Measurements from ENCODE around the gene NRM. TPM values are rescaled to one million over a fixed set of nuclear protein-coding genes. Genes with fewer than 3 reads are reported as not detected.
A peak's percentile ranks its signal among the peaks of the same experiment; 100 is the strongest.

The NRM gene
- total RNA-seq = 1 to 10 TPM; 2.3 to 9.0 (median 6.8) TPM

GRCh38 chr6:30690403-30691207 lies at the start of gene NRM:
NRM (minus strand) TSS chr6:30690984; CDS start chr6:30690974, 10 bp downstream.
- peak; percentile 92 for DNase-seq (ENCODE audit: low spot score in 2 of 2)
- H3K27me3 ChIP-seq = no peaks in the 10 kb centered on the region
- H3K36me3 ChIP-seq = no peaks in the 10 kb centered on the region
- H3K4me1 ChIP-seq = peaks cover 44% of the 10 kb centered on the region
- H3K9me3 ChIP-seq = no peaks in the 10 kb centered on the region
- WGBS = under 1% methylated on average over 40 of the region's 40 CpGs
- peak within 1 kb of the TSS; percentile 54 for H3K4me3 ChIP-seq
- H3K27ac ChIP-seq = peak within 1 kb of the TSS; percentile 98
- peak in 2 of 3 donors; percentile 17 to 40 for TF ChIP-seq POLR2AphosphoS5 (IDR thresholded peaks at IDR 0.05)
- no peak for TF ChIP-seq CTCF (IDR thresholded peaks at IDR 0.05)

- H3K27ac ChIP-seq = no peak overlapping the region
- no peaks in the 10 kb centered on the region for H3K27me3 ChIP-seq
- no peak for DNase-seq (ENCODE audit: low spot score in 2 of 2)
- 94% methylated on average over 2 of the region's 2 CpGs for WGBS
- peaks cover 64% of the 10 kb centered on the region for H3K4me1 ChIP-seq
- H3K9me3 ChIP-seq = no peaks in the 10 kb centered on the region
- H3K4me3 ChIP-seq = no peak overlapping the region
- H3K36me3 ChIP-seq = peaks cover 44% of the 10 kb centered on the region
- TF ChIP-seq POLR2AphosphoS5 (IDR thresholded peaks at IDR 0.05) (no peak), EP300 (IDR thresholded peaks at IDR 0.05) (no peak), POLR2A (IDR thresholded peaks at IDR 0.05) (no peak), CTCF (IDR thresholded peaks at IDR 0.05) (no peak)
These were observed 49.7 kb upstream of the NRM start for GRCh38 chr6:30740540-30740870.

GRCh38 chr6:30738532-30738931 lies 47.7 kb upstream of the NRM start:
- Histone ChIP-seq H3K27ac (no peak overlapping the region), H3K36me3 (peaks cover 54% of the 10 kb centered on the region), H3K27me3 (no peaks in the 10 kb centered on the region), H3K4me3 (no peak overlapping the region), H3K9me3 (no peaks in the 10 kb centered on the region), H3K4me1 (peaks cover 50% of the 10 kb centered on the region)
- TF ChIP-seq POLR2AphosphoS5 (IDR thresholded peaks at IDR 0.05) = no peak
- no peak for TF ChIP-seq POLR2A (IDR thresholded peaks at IDR 0.05)
- no peak for TF ChIP-seq CTCF (IDR thresholded peaks at IDR 0.05)
- no peak for TF ChIP-seq EP300 (IDR thresholded peaks at IDR 0.05)
- 87% methylated on average over 6 of the region's 6 CpGs for WGBS
- DNase-seq (ENCODE audit: low spot score in 2 of 2) = no peak

GRCh38 chr6:30735668-30736314 lies 45.0 kb upstream of the NRM start:
- TF ChIP-seq EP300 (IDR thresholded peaks at IDR 0.05) = no peak
- no peak for TF ChIP-seq POLR2AphosphoS5 (IDR thresholded peaks at IDR 0.05)
- TF ChIP-seq POLR2A (IDR thresholded peaks at IDR 0.05) = no peak
- TF ChIP-seq CTCF (IDR thresholded peaks at IDR 0.05) = no peak
- 89% methylated on average over 8 of the region's 8 CpGs for WGBS

GRCh38 chr6:30732237-30732943 lies 41.6 kb upstream of the NRM start:
- H3K4me3 ChIP-seq = no peak overlapping the region

More at GRCh38 chr6:30735668-30736314, 45.0 kb upstream of the NRM start:
- Histone ChIP-seq H3K27ac (no peak overlapping the region), H3K27me3 (no peaks in the 10 kb centered on the region), H3K36me3 (peaks cover 75% of the 10 kb centered on the region), H3K9me3 (no peaks in the 10 kb centered on the region), H3K4me3 (no peak overlapping the region), H3K4me1 (peaks cover 35% of the 10 kb centered on the region)
- no peak for DNase-seq (ENCODE audit: low spot score in 2 of 2)

More at GRCh38 chr6:30732237-30732943, 41.6 kb upstream of the NRM start:
- Histone ChIP-seq H3K9me3 (no peaks in the 10 kb centered on the region), H3K36me3 (peaks cover 79% of the 10 kb centered on the region), H3K27me3 (no peaks in the 10 kb centered on the region), H3K4me1 (peaks cover 26% of the 10 kb centered on the region), H3K27ac (no peak overlapping the region)
- 90% methylated on average over 12 of the region's 12 CpGs for WGBS
- DNase-seq (ENCODE audit: low spot score in 2 of 2) = no peak
- TF ChIP-seq POLR2AphosphoS5 (IDR thresholded peaks at IDR 0.05) = no peak
- TF ChIP-seq EP300 (IDR thresholded peaks at IDR 0.05) = no peak
- no peak for TF ChIP-seq CTCF (IDR thresholded peaks at IDR 0.05)
- no peak for TF ChIP-seq POLR2A (IDR thresholded peaks at IDR 0.05)

Measured in suprapubic skin (tissue), 4 donors.